KMS-11 (cell line): ENCODE measurements around the gene ATF1.

Experiments used
- H2AFZ ChIP-seq: fragments of 200-600 bp; sonication (generic); 2 replicates; pipeline ENCODE4 v1.6.1; 2016; ENCODE audit warnings: antibody characterized with exemption, mixed run types, low read depth
- H3K27ac ChIP-seq: fragments of 200-600 bp; sonication (generic); 2 replicates; pipeline ENCODE4 v1.6.1; 2016; ENCODE audit warnings: mild to moderate bottlenecking, mixed run types
- H3K27me3 ChIP-seq: fragments of 200-600 bp; sonication (generic); 2 replicates; pipeline ENCODE4 v1.6.1; 2017; ENCODE audit warnings: mild to moderate bottlenecking, low read depth, mixed run types, moderate library complexity; ENCODE audit not compliant: insufficient read depth
- H3K36me3 ChIP-seq: fragments of 200-600 bp; sonication (generic); 2 replicates; pipeline ENCODE4 v1.6.1; 2017; ENCODE audit warnings: mild to moderate bottlenecking, mixed run types; ENCODE audit not compliant: insufficient read depth
- H3K4me1 ChIP-seq: fragments of 200-600 bp; sonication (generic); 2 replicates; pipeline ENCODE4 v1.6.1; 2016; ENCODE audit warnings: mild to moderate bottlenecking, low read depth, mixed run types; ENCODE audit not compliant: poor library complexity, severe bottlenecking
- H3K4me2 ChIP-seq: fragments of 200-600 bp; sonication (generic); 2 replicates; pipeline ENCODE4 v1.7.0; 2016; ENCODE audit warnings: mild to moderate bottlenecking, mixed run types
- H3K4me3 ChIP-seq: fragments of 200-600 bp; sonication (generic); IDR thresholded peaks from 2 replicates; pipeline ENCODE4 v1.6.1; 2017; ENCODE audit warnings: low read depth, low read length, mixed read lengths; ENCODE audit not compliant: insufficient read depth
- H3K79me2 ChIP-seq: fragments of 200-600 bp; sonication (generic); 2 replicates; pipeline ENCODE4 v1.6.1; 2016; ENCODE audit warnings: low read depth, mixed run types; ENCODE audit not compliant: insufficient read depth
- H3K9ac ChIP-seq: fragments of 200-600 bp; sonication (generic); 2 replicates; pipeline ENCODE4 v1.6.1; 2016; ENCODE audit warnings: mild to moderate bottlenecking, mixed run types
- H4K20me1 ChIP-seq: fragments of 200-600 bp; sonication (generic); 2 replicates; pipeline ENCODE4 v1.6.1; 2016; ENCODE audit warnings: mild to moderate bottlenecking, mixed run types; ENCODE audit not compliant: insufficient read depth
- CTCF ChIP-seq: fragments of 200-600 bp; sonication (generic); conservative IDR thresholded peaks from 2 replicates; pipeline ENCODE4 v1.6.1; 2017; ENCODE audit warnings: low read depth, mild to moderate bottlenecking, antibody characterized with exemption, low read length, moderate library complexity, mixed read lengths

ATF1 gene

GRCh38 chr12:50787618-50788017 is 23.7 kb downstream of the ATF1 start:
- H3K27ac ChIP-seq = no peak overlapping the region
- 0 out of 2 replicates have a peak, but pooled peaks cover 7% of the 10 kb centered on the region for H3K79me2 ChIP-seq
- no peaks in the 10 kb centered on the region for H4K20me1 ChIP-seq
- TF ChIP-seq CTCF = no peak
- H3K27me3 ChIP-seq = no peaks in the 10 kb centered on the region
- H3K36me3 ChIP-seq = peaks cover 3% of the 10 kb centered on the region; the same call in 1 of the 2 replicates
- no peaks in the 10 kb centered on the region for H3K4me1 ChIP-seq
- no peak overlapping the region for H3K4me3 ChIP-seq
- H3K4me2 ChIP-seq = no peak overlapping the region
- no peak overlapping the region for H2AFZ ChIP-seq
- H3K9ac ChIP-seq = no peak overlapping the region

DNA sequence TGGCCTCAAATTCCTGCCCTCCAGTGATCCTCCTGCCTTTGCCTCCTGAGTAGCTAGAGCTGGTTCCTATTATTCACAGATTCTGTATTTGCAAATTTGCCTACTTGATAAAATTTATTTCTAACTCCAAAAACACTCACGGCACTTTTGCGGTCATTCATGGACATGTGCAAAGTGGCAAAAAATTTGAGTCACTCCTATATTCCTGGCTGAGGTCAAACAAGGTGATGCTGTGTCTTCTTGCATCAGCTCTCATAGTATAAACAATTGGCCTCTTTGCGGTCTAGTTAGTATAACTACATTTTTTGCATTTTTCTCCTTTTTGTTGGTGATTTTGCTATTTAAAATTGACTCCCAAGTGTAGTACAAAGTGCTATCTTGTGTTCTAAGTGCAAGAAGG is 24.7 kb downstream of the ATF1 start:
- H3K36me3 ChIP-seq = peaks cover 3% of the 10 kb centered on the region; the same call in 1 of the 2 replicates
- H3K79me2 ChIP-seq = 0 out of 2 replicates have a peak, but pooled peaks cover 7% of the 10 kb centered on the region
- H3K27ac ChIP-seq = no peak overlapping the region
- no peaks in the 10 kb centered on the region for H4K20me1 ChIP-seq
- H2AFZ ChIP-seq = no peak overlapping the region
- no peak overlapping the region for H3K4me2 ChIP-seq
- H3K4me3 ChIP-seq = no peak overlapping the region
- H3K27me3 ChIP-seq = no peaks in the 10 kb centered on the region
- H3K9ac ChIP-seq = no peak overlapping the region
- TF ChIP-seq CTCF = no peak
- no peaks in the 10 kb centered on the region for H3K4me1 ChIP-seq

DNA sequence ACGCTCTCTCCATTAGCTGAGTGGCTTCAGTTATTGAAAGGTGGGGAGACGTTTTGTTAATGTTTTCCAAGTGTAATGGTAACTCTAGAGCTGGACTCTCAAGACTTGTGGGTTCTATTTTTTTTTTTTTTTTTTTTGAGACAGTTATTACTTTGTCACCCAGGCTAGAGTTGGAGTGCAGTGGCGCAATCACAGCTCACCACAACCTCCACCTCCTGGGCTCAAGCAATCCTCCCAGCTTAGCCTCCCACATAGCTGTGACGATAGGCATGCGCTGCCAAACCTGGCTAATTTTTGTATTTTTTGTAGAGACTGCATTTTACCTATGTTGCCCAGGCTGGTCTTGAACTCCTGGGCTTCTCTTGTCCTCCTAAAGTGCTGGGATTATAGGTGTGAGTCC is 26.2 kb downstream of the ATF1 start:
- peaks cover 3% of the 10 kb centered on the region; the same call in 1 of the 2 replicates for H3K36me3 ChIP-seq
- H3K4me3 ChIP-seq = no peak overlapping the region
- H3K79me2 ChIP-seq = 0 out of 2 replicates have a peak, but pooled peaks cover 7% of the 10 kb centered on the region
- no peak overlapping the region for H3K9ac ChIP-seq
- no peak overlapping the region for H3K27ac ChIP-seq
- H2AFZ ChIP-seq = no peak overlapping the region
- no peak for TF ChIP-seq CTCF
- H3K4me1 ChIP-seq = no peaks in the 10 kb centered on the region
- no peak overlapping the region for H3K4me2 ChIP-seq
- H3K27me3 ChIP-seq = no peaks in the 10 kb centered on the region
- no peaks in the 10 kb centered on the region for H4K20me1 ChIP-seq

DNA sequence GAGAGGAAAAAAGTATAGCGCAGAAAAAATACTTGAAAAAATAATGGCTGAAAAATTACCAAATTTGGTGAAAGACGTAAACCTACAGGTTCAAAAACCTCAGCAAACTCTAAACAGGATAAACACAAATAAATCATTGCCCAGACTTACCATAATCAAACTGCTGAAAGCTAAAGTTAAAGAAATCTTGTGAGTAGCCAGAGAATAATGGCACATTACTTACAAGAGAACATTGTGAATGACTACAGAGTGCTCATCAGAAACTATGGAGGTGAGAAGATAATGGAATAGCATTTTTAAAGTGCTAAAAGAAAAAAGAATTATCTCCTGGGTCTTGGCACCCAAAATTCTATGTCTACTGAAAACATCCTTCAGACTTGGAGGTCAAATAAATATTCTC is 36.0 kb downstream of the ATF1 start:
- no peak overlapping the region for H3K9ac ChIP-seq
- H2AFZ ChIP-seq = no peak overlapping the region
- no peaks in the 10 kb centered on the region for H3K79me2 ChIP-seq
- no peak overlapping the region for H3K4me3 ChIP-seq
- H3K4me1 ChIP-seq = no peaks in the 10 kb centered on the region
- H3K4me2 ChIP-seq = no peak overlapping the region
- H3K27ac ChIP-seq = no peak overlapping the region
- no peaks in the 10 kb centered on the region for H4K20me1 ChIP-seq
- H3K27me3 ChIP-seq = no peaks in the 10 kb centered on the region
- no peaks in the 10 kb centered on the region; the same call in 1 of the 2 replicates for H3K36me3 ChIP-seq
- no peak for TF ChIP-seq CTCF
